ENCODE results near the gene ACTMAP.
"Not testable (repeated sequence)": the region's sequence is repeated elsewhere in the genome, so short reads cannot be mapped to it uniquely, and the experiment has no call there.

The ACTMAP gene

DNA sequence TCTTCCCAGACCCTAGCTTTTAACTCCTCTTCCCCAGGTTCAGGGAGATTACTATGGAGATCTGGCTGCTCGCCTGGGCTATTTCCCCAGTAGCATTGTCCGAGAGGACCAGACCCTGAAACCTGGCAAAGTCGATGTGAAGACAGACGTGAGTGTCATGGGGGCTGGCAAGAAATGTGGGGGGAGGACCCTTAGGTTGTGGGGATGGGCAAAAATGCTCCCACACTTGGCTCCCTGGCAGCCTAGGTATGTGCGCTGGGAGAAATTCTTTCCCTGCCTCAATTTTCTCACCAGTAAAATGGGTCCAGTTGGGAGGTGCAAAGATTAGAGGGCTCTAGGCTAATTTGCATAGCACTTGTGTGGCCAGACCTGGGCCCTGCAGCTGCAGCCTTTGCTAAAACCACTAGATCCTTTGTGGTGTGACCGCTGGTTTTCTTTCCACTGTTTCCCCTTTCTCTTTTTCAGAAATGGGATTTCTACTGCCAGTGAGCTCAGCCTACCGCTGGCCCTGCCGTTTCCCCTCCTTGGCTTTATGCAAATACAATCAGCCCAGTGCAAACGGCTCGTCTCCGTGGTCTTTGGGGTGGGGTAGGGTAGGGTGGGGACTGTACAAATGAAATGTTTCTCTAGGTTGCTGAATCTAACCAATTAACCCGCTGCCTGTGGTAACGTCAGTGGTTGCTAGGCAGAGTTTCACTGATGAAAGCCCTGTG, 26.8 kb upstream of the ACTMAP start:
- ChIA-PET CTCF (interaction anchor here (1.2 to 3.8 kb wide), 5 partner anchors 9 to 43 kb away, joined by 3 to 23 read pairs (median 4); partner anchors contain the start of gene EGLN2), POLR2A (interaction anchor here (0.9 to 1.6 kb wide), 7 partner anchors 18 to 61 kb away, joined by 3 to 10 read pairs (median 4); partner anchors contain the start of genes COQ8B and ITPKC)
- DNase-seq (ENCODE audit: low read depth, low spot score) = peak; percentile 42
- TF ChIP-seq, protein P1, sequence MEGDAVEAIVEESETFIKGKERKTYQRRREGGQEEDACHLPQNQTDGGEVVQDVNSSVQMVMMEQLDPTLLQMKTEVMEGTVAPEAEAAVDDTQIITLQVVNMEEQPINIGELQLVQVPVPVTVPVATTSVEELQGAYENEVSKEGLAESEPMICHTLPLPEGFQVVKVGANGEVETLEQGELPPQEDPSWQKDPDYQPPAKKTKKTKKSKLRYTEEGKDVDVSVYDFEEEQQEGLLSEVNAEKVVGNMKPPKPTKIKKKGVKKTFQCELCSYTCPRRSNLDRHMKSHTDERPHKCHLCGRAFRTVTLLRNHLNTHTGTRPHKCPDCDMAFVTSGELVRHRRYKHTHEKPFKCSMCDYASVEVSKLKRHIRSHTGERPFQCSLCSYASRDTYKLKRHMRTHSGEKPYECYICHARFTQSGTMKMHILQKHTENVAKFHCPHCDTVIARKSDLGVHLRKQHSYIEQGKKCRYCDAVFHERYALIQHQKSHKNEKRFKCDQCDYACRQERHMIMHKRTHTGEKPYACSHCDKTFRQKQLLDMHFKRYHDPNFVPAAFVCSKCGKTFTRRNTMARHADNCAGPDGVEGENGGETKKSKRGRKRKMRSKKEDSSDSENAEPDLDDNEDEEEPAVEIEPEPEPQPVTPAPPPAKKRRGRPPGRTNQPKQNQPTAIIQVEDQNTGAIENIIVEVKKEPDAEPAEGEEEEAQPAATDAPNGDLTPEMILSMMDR (IDR thresholded peaks at IDR 0.05; ENCODE audit: insufficient read depth, low read length, missing control alignments) = no peak
- peak overlapping the region; percentile 57 for H3K4me3 ChIP-seq (ENCODE audit: low read depth, low read length)

DNA sequence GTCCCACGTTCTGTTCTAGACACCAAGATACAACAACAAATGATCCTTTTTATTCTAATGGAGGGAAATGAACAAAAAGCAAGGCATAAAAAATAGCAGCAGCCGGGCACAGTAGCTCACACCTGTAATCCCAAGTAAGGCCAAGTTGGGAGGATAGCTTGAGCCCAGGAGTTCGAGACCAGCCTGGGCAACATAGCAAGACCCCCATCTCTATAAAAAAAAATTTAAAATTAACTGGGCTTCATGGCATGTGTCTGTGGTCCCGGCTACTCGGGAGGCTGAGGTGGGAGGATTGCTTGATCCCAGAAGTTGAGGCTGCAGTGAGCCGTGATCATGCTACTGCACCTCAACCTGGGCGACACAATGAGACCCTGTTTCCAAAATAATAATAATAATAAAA, 26.1 kb upstream of the ACTMAP start:
- TF ChIP-seq, protein P1 (IDR thresholded peaks at IDR 0.05; ENCODE audit: insufficient read depth, low read length, missing control alignments) = no peak
- ChIA-PET POLR2A (no interaction called here), CTCF (interaction anchor here (1.2 kb wide), 1 partner anchor 10 kb away, joined by 4 read pairs; no protein-coding TSS in a partner anchor)
- DNase-seq (ENCODE audit: low read depth, low spot score) = no peak
- no peak overlapping the region for H3K4me3 ChIP-seq (ENCODE audit: low read depth, low read length)

DNA sequence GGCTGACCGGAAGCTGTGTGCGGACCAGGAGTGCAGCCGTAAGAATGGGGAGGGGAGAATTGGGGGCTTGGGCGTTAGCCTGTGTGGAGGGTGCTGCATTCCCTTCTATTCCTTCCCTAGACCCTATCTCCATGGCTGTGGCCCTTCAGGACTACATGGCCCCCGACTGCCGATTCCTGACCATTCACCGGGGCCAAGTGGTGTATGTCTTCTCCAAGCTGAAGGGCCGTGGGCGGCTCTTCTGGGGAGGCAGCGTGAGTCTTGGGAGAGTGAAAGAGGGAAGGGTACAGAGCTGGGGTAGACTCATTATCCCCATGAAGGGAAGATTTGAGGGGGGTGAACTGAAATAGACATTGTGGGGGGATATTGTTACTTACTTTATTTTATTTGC, 25.4 kb upstream of the ACTMAP start:
- ChIA-PET CTCF (no interaction called here), POLR2A (no interaction called here)
- TF ChIP-seq, protein P1 (IDR thresholded peaks at IDR 0.05; ENCODE audit: insufficient read depth, low read length, missing control alignments) = no peak
- no peak overlapping the region for H3K4me3 ChIP-seq (ENCODE audit: low read depth, low read length)
- DNase-seq (ENCODE audit: low read depth, low spot score) = no peak

DNA sequence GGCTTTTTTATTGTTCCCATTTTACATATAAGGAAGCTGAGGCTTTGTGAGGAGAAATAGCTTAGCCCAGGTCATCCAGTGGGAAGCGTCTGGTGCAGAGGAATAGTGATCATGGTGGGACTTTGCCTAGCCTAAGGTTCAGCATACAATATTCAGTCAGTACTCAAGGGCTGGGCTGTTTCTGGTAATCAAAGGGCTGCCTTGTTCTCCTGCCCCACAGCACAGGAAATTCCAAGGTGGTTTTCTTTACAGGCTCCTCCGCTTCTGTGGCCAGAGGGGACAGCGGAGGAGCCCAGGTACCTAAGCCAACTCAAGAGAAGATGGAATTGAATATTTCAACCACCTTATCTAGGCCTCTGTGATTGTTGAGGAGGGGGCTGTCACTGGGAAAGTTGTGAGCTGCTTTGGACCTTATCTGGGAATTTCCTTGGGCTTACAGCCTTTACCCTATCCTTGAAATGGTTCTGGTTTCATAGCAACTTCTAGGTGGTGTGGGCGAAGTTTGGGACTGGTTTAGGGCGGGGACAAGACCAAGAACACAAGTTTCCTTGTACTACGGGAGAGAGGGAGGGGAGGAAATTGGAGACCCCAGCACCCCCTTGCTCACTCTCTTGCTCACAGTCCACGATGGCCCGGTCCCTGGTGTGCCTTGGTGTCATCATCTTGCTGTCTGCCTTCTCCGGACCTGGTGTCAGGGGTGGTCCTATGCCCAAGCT, 24.8 kb upstream of the ACTMAP start, which contains the start of gene MIA:
Gene MIA, plus strand, starts transcription at position 606 of the 716 bp plus-strand sequence. Its CDS starts 22 bp downstream, at position 628.
- no peak within 1 kb of the TSS for H3K4me3 ChIP-seq (ENCODE audit: low read depth, low read length)
- POLR2A ChIA-PET = no interaction called here
- DNase-seq (ENCODE audit: low read depth, low spot score) = no peak
- TF ChIP-seq, protein P1 (IDR thresholded peaks at IDR 0.05; ENCODE audit: insufficient read depth, low read length, missing control alignments) = no peak
- CTCF ChIA-PET = interaction anchor here (1.3 kb wide), 1 partner anchor 17 kb away, joined by 3 read pairs; no protein-coding TSS in a partner anchor

DNA sequence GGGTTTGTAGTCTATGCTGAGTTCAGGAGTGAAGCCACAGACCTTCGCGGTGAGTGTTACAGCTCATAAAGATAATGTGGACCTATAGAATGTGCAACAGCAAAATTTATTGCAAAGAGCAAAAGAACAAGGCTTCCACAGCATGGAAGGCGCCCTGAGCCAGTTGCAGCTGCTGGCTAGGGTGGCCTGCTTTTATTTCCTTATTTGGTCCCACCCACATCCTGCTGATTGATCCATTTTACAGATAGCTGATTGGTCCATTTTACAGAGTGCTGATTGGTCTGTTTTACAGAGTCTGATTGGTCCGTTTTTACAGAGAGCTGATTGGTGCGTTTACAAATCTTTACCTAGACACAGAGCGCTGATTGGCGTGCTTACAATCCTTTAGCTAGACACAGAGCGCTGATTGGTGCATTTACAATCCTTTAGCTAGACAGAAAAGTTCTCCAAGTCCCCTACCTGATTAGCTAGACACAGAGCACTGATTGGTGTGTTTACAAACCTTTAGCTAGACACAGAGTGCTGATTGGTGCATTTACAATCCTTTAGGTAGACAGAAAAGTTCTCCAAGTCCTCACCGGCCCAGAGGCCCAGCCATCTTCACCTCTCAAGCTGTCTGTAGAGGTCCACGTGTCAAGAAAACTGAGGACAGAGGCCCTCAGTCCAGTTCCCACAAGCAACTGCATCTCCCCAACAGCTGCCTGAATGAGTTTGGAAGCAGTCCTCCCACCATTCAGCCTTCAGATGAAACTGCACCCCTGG, 21.0 kb upstream of the ACTMAP start:
- CTCF ChIA-PET; DNase-seq (ENCODE audit: low read depth, low spot score); H3K4me3 ChIP-seq (ENCODE audit: low read depth, low read length): not testable (repeated sequence)
- POLR2A ChIA-PET = interaction anchor here (1.1 kb wide), 1 partner anchor 13 kb away, joined by 3 read pairs; no protein-coding TSS in a partner anchor

DNA sequence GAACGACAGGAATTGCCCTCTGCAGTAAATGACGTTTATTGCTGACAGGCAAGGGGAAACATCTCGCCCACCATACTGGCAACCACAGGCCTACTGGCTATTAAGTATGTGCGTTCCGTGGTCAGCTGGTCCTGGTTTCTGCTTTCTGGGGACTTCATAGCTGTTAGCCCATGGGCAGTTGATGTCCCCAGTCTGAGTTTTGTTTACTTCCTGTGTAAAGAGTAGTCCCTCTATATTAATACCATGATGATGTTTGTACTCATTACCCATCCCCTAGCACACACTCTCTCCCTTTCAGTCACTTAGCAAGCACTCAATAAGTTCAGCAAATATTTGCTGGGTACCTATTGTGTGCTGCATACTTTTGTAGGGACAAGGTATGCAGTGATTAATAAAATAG, 18.6 kb upstream of the ACTMAP start:
- POLR2A ChIA-PET = interaction anchor here (1.0 kb wide), 1 partner anchor 9 kb away, joined by 5 read pairs; the partner anchor contains the start of gene RAB4B
- no peak overlapping the region for H3K4me3 ChIP-seq (ENCODE audit: low read depth, low read length)
- CTCF ChIA-PET = no interaction called here
- TF ChIP-seq, protein P1 (IDR thresholded peaks at IDR 0.05; ENCODE audit: insufficient read depth, low read length, missing control alignments) = no peak
- DNase-seq (ENCODE audit: low read depth, low spot score) = no peak

DNA sequence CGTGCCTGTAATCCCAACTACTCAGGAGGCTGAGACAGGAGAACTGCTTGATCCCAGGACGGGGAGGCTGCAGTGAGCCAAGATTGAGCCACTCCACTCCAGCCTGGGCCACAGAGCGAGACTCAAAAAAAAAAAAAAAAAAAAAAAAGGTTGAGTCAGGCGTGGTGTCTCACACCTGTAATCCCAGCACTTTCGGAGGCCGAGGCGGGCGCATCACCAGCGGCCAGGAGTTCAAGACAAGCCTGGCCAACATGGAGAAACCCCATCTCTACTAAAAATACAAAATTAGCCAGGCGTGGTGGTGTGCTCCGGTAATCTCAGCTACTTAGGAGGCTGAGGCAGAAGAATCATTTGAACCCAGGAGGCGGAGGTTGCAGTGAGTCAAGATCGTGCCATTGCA, 16.1 kb upstream of the ACTMAP start:
- CTCF ChIA-PET = interaction anchor here (0.7 kb wide), 1 partner anchor 40 kb away, joined by 3 read pairs; no protein-coding TSS in a partner anchor
- H3K4me3 ChIP-seq (ENCODE audit: low read depth, low read length); POLR2A ChIA-PET; DNase-seq (ENCODE audit: low read depth, low spot score): not testable (repeated sequence)

Data from AG04449 (cell line).